GM18502 (cell line): ENCODE measurements around the gene TBL1XR1.
"Not testable (repeated sequence)": the region's sequence is repeated elsewhere in the genome, so short reads cannot be mapped to it uniquely, and the experiment has no call there.

Experiments
- ATAC-seq: cut with Tn5 transposase; IDR thresholded peaks from one replicate; pipeline ENCODE4 v1.9.1; 2021; ENCODE audit warnings: mild to moderate bottlenecking; ENCODE audit not compliant: unreplicated experiment, poor library complexity

The TBL1XR1 gene

DNA sequence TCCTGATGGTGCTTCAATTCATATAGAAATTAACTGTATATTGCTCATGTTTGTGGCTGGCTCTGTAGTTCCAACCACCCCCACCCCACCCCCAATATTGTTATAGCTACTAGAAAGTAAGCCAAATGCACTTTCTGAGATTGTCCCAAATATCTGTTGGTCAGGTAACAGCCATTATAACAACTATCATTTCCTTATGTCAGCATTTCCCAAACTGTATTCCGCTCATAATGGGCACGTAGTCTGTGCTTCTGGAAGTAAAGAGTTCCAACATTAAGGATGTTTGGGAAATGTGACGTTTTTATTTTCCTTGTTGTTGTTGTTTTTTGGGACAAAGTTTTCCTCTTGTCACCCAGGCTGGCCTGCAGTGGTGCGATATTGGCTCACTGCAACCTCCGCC is 12.2 kb upstream of the TBL1XR1 start:
- ATAC-seq: no peak

- ATAC-seq: no peak
These were observed 11.5 kb upstream of the TBL1XR1 start for GRCh38 chr3:177208781-177209180.

GRCh38 chr3:177208223-177208622 is 10.9 kb upstream of the TBL1XR1 start:
- no peak for ATAC-seq

GRCh38 chr3:177206936-177207335 is 9.7 kb upstream of the TBL1XR1 start:
- ATAC-seq: no peak

- ATAC-seq: no peak
These were observed 6.6 kb upstream of the TBL1XR1 start for GRCh38 chr3:177203689-177204395.

- ATAC-seq: not testable (repeated sequence)
These were observed 5.7 kb upstream of the TBL1XR1 start for GRCh38 chr3:177203016-177203415.

DNA sequence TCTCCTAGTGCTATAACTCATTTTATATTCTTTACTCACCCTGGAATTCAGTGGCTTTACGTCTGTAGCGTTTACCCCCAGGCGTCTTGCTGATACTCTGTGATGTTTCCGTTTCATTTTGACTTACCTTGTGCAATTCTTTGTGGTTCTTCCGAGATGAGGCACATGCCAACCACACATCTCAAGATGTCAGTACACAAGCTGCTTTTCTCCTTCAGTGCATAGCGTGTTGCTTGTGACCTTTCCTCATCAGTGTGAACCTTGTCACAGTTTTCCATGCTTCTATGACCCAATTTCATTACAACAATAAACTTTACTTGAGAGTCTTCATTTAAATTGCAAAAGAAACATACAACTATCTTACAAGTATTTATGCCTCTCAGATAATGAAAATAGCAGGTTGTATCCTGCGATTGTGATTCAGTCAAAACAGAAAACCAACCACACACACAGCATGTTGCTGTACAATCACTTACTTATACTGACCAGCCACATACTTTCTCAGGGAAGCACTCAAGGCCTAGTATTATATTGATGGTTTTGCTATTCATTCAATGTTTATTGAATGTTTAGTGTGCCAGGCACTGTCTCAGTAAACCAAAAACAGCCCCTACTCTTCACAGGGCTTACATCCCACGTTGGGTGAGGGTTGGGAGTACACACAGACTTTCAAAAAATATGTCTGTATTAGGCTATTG is 4.6 kb upstream of the TBL1XR1 start:
- peak; percentile 82 for ATAC-seq

DNA sequence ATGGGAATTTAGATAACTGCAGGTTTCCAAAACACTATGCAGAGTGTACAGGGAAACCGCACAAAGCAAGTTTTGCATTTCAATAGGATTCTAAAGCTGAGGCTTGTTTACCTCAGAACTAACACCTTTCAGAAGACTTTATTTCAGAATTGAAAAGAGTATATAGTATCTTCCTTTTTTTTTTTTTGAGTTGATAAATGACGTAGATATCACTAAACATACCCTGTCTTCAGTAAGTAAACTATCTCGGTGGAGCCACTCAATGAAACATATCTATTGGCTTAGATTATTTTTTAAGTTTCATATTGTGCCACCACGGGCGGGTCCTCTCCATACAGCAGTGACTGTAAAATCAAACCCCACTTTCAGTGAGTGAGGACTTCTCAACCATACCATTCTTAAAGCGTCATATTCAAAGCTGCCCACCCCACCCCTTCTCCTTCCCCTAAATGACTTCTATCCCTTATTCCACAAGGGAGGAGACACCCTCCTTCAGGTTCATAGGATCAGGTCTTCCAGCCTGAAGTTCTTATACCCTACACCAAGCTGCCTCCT is 2.0 kb upstream of the TBL1XR1 start:
- ATAC-seq: no peak

GRCh38 chr3:177197727-177198460 is 612 bp upstream of the TBL1XR1 start:
- ATAC-seq: peak; percentile 30

DNA sequence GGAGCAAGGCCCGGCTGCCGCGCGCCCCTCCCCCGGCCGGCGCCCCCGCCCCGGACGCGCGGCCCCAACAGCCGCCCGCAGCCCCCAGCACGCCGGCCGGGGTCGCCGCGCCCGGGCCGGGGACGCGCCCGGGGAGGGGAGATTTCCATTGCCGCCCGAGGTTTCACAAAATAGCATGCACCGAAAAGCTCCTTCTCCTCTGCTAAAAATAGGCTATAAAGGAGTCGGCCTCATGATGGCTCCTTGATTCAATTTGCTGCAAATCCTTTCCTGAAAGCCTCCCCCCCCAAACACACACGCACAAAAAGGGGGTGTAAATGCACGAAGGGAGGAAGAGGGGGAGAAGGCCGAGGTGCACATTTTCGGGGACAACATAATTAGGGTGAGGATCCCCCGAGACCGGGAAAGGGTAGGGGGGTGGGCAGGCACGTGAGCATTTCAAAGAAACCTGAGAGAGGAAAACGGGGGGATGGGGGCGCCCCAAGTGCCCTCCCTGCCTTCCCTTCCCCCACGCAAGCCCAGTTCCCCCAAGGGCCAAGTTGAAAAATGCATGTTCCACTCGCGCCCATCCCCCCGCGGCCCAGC is 734 bp downstream of the TBL1XR1 start:
- no peak for ATAC-seq

DNA sequence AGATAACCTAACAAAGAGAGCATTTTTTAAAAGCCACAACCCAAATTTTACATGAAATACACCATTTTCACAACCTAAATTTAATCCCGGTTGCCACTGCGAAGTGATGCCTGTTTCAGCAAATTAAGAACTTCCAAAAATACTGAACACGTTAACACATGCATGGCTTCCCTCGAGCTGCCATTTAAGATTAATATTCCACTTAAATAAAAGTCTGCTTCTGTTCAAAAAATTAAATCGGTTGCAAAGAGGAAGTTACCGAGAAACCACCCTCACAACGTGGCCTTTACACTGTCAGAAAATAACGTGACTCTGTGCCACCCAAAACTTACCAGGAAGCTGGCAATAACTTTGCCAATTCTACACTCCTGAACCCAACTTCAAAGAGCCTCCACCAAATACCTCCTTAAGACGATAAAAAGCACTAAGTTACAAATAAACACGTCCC is 1.2 kb downstream of the TBL1XR1 start:
- no peak for ATAC-seq

DNA sequence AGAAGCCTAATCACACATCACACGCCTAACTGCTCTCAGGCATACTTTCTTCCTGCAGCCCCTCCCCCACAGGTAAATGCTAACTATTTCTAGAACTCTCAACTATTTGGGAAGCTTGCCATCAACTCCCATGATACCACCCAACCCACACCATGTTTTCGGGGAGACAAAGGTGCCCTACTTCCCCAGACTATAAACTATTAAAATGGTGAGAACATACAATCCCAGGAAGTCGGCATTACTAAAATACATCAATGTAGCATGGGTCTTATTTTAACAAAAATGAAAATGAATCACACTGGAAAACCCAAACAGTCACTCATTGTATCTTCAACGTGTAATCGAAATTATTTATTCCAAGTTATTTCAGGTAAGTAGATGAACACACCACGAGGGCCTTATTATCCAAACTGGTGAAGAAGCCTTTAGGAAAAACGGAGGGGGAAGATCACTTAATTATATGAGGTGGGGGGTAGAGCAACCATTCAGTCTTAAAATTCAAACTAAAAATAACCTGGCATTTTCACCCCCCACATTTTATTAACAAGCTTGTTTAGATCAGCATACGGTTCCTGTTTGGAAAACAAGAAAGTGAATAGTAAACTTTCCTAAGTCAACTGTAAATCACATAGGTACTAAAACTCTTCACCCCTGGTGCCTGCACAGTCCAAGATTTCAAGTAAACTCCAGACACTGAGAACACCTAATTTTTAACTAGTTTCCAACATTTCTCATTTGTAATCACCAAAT is 1.9 kb downstream of the TBL1XR1 start:
- no peak for ATAC-seq

- no peak for ATAC-seq
These were observed 3.0 kb downstream of the TBL1XR1 start for GRCh38 chr3:177194299-177194698.

GRCh38 chr3:177193688-177194268 is 3.5 kb downstream of the TBL1XR1 start:
- ATAC-seq: no peak

DNA sequence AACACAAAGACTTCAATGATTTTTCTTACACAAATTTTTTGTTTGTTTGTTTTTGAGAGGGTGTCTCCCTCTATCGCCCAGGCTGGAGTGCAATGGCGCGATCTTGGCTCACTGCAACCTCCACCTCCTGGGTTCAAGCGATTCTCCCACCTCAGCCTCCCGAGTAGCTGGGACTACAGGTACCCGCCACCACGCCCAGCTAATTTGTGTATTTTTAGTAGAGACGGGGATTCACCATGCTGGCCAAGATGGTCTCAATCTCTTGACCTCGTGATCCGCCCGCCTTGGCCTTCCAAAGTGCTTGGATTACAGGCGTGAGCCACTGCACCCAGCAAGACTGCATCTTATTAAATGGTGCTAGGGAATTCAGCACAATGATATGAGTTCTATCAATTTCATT is 4.0 kb downstream of the TBL1XR1 start:
- not testable (repeated sequence) for ATAC-seq

- ATAC-seq: peak; percentile 42
These were observed 6.3 kb downstream of the TBL1XR1 start for GRCh38 chr3:177190756-177191681.

GRCh38 chr3:177190184-177190583 is 7.1 kb downstream of the TBL1XR1 start:
- not testable (repeated sequence) for ATAC-seq

DNA sequence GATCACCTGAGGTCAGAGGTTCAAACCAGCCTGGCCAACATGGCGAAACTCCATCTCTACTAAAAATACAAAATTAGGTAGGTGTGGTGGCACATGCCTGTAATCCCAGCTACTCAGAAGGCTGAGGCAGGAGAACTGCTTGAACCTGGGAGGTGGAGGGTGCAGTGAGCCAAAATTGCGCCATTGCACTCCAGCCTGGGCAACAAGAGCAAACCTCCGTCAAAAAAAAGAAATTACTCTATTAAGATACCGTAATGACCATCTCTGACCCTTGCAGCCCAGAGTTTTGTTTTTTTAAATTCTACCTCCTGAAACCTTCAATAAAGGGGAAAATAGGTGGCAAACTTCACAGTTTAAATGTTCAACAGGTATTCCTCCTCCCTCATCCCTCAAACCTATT is 9.0 kb downstream of the TBL1XR1 start:
- ATAC-seq: not testable (repeated sequence)
